ENCODE measurements around the gene GATAD2B.

DNA sequence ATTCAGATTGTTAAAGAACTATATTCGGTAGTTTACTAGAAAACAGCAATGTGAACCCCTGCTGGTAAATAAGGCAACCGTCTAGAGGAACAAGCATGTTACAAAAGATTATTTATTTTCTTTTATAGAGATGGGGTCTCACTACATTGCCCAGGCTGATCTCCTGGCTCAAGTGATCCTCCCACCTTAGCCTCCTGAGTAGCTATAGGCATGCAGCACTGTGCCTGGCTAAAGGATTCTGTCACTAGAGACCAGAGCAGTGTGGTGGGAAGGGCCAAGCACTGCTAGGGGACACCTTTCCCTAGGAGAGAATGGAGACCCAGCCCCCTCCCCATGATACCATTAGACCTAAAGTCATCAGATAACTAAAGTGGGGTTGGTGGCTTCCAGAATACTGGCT, 118.7 kb downstream of the GATAD2B start:
- no peak for TF ChIP-seq POLR2AphosphoS5 (IDR thresholded peaks at IDR 0.05; ENCODE audit: borderline replicate concordance, low read depth, low read length)
- TF ChIP-seq EZH2 (IDR thresholded peaks at IDR 0.05), result no peak
